ENCODE results near the gene LGSN. TPM values are rescaled to one million over a fixed set of nuclear protein-coding genes. Genes with fewer than 3 reads are reported as not detected.
"Not testable (repeated sequence)": the region's sequence is repeated elsewhere in the genome, so short reads cannot be mapped to it uniquely, and the experiment has no call there.

LGSN gene
- total RNA-seq, 2 donors from 2014 or later, result not detected

- Histone ChIP-seq H3K9me3 (no peaks in the 10 kb centered on the region), H3K27me3 (replicated peaks; ENCODE audit: insufficient read depth) (no peaks in the 10 kb centered on the region), H3K4me3 (no peak overlapping the region), H3K36me3 (no peaks in the 10 kb centered on the region), H3K27ac (no peak overlapping the region), H3K4me1 (replicated peaks) (no peaks in the 10 kb centered on the region)
- WGBS, result 77% methylated on average over 7 of the region's 7 CpGs
- TF ChIP-seq CTCF (IDR thresholded peaks at IDR 0.05) (no peak), POLR2A (IDR thresholded peaks at IDR 0.05) (no peak), POLR2AphosphoS5 (IDR thresholded peaks at IDR 0.05) (no peak)
- intact Hi-C loops (cut with DNase I), result no loop called here
- no peak for DNase-seq (ENCODE audit: low spot score)
Measured at GRCh38 chr6:63346217-63346835, 26.5 kb upstream of the LGSN start.

GRCh38 chr6:63340351-63340750, 20.6 kb upstream of the LGSN start:
- H3K36me3 ChIP-seq, result no peaks in the 10 kb centered on the region
- no peaks in the 10 kb centered on the region for H3K27me3 ChIP-seq (replicated peaks; ENCODE audit: insufficient read depth)
- no peak overlapping the region for H3K4me3 ChIP-seq
- DNase-seq (ENCODE audit: low spot score), result no peak
- no peak overlapping the region for H3K27ac ChIP-seq
- TF ChIP-seq POLR2A (IDR thresholded peaks at IDR 0.05) (no peak), CTCF (IDR thresholded peaks at IDR 0.05) (no peak), POLR2AphosphoS5 (IDR thresholded peaks at IDR 0.05) (no peak)
- intact Hi-C loops (cut with DNase I), result no loop called here
- H3K4me1 ChIP-seq (replicated peaks), result no peaks in the 10 kb centered on the region
- no peaks in the 10 kb centered on the region for H3K9me3 ChIP-seq

- intact Hi-C loops (cut with DNase I); DNase-seq (ENCODE audit: low spot score); H3K4me1 ChIP-seq (replicated peaks); H3K4me3 ChIP-seq; H3K27me3 ChIP-seq (replicated peaks; ENCODE audit: insufficient read depth); H3K9me3 ChIP-seq; H3K27ac ChIP-seq; H3K36me3 ChIP-seq: not testable (repeated sequence)
- 79% methylated on average over 2 of the region's 2 CpGs for WGBS
Measured at GRCh38 chr6:63334652-63335051, 14.9 kb upstream of the LGSN start.

- WGBS, result 58% methylated on average over 2 of the region's 2 CpGs
- H3K27me3 ChIP-seq (replicated peaks; ENCODE audit: insufficient read depth), result no peaks in the 10 kb centered on the region
- H3K4me1 ChIP-seq (replicated peaks), result no peaks in the 10 kb centered on the region
- no peaks in the 10 kb centered on the region for H3K36me3 ChIP-seq
- TF ChIP-seq POLR2A (IDR thresholded peaks at IDR 0.05) (no peak), POLR2AphosphoS5 (IDR thresholded peaks at IDR 0.05) (no peak), CTCF (IDR thresholded peaks at IDR 0.05) (no peak)
- H3K9me3 ChIP-seq, result no peaks in the 10 kb centered on the region
- no peak overlapping the region for H3K27ac ChIP-seq
- DNase-seq (ENCODE audit: low spot score), result no peak
- no peak overlapping the region for H3K4me3 ChIP-seq
- intact Hi-C loops (cut with DNase I), result no loop called here
Measured at GRCh38 chr6:63333440-63333839, 13.7 kb upstream of the LGSN start.

GRCh38 chr6:63326630-63327029, 6.8 kb upstream of the LGSN start:
- intact Hi-C loops (cut with DNase I); H3K4me3 ChIP-seq; H3K27me3 ChIP-seq (replicated peaks; ENCODE audit: insufficient read depth); H3K36me3 ChIP-seq; H3K27ac ChIP-seq; H3K9me3 ChIP-seq; DNase-seq (ENCODE audit: low spot score); H3K4me1 ChIP-seq (replicated peaks): not testable (repeated sequence)
- 95% methylated on average over 12 of the region's 15 CpGs for WGBS

DNA sequence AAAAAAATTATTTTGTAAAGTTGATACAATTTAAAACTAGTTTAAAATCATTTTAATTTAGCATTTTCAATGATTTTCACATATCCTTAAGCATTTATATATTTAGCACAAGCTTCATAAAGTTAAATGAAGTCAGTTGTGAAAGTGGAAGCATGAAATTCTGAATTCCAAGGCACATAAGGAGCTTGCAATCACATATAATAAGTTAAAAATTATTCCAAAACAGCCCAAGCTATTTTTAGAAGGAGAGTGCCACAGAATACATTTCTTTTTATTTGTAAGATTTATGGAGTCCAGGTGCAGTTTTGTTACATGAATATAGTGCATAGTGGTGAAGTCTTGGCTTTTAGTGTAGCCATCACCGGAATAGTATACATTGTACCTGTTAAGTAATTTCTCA, 3.2 kb upstream of the LGSN start:
- WGBS, result 40% methylated on average over 1 of the region's 1 CpG
- H3K36me3 ChIP-seq, result no peaks in the 10 kb centered on the region
- TF ChIP-seq POLR2AphosphoS5 (IDR thresholded peaks at IDR 0.05) (no peak), POLR2A (IDR thresholded peaks at IDR 0.05) (no peak), CTCF (IDR thresholded peaks at IDR 0.05) (no peak)
- intact Hi-C loops (cut with DNase I), result no loop called here
- no peak overlapping the region for H3K27ac ChIP-seq
- H3K4me3 ChIP-seq, result no peak overlapping the region
- no peaks in the 10 kb centered on the region for H3K4me1 ChIP-seq (replicated peaks)
- DNase-seq (ENCODE audit: low spot score), result no peak
- no peaks in the 10 kb centered on the region for H3K9me3 ChIP-seq
- no peaks in the 10 kb centered on the region for H3K27me3 ChIP-seq (replicated peaks; ENCODE audit: insufficient read depth)
